Measurements from ENCODE around the gene MSRB3.

Gene MSRB3

DNA sequence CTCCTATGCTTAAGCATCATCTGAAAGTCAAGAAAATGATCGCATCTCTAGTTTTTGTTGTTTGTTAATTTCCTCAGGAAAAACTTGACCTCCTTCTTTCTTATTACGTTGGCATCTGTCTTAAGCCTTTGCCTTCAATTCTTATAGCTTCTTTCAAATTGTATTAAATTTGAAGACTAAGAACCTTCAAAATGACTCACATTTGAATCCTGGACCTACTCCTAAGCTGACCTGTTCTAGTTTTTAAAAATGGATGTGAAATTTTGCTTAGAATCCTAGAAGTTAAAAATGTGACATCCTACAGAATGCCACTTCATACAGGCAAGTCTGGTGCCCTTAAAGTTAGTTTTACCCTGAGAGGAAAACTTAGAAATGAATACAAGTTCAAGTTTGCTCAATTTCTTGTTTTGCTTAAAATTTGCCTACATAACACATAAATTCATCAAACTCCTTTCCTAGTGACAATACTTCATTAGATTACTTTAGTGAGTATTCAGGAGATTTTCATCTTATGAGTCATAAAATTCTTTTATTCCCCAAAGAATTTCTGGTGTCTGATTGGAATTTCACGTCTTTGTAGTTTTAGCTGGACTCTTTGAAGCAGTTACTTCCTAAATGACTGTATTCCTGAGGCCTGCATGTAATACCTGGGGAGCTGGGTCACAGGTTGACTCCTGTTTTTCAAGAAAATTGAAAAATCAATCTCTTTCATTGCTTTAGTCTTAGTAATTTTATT is 152.3 kb downstream of the MSRB3 start:
- Histone ChIP-seq H3K27ac (no peak overlapping the region), H3K4me1 (no peaks in the 10 kb centered on the region), H3K4me2 (ENCODE audit: low read length) (no peak overlapping the region), H3K9ac (no peak overlapping the region), H2AFZ (no peak overlapping the region), H3K36me3 (ENCODE audit: control insufficient read depth, insufficient read depth, low read length) (no peaks in the 10 kb centered on the region), H3K9me3 (ENCODE audit: control insufficient read depth, low read length) (no peaks in the 10 kb centered on the region), H3K4me3 (ENCODE audit: low read depth, low read length) (no peak overlapping the region), H3K27me3 (ENCODE audit: control insufficient read depth, insufficient read depth, low read length) (no peaks in the 10 kb centered on the region), H3K79me2 (no peaks in the 10 kb centered on the region)
- TF ChIP-seq, protein P1, sequence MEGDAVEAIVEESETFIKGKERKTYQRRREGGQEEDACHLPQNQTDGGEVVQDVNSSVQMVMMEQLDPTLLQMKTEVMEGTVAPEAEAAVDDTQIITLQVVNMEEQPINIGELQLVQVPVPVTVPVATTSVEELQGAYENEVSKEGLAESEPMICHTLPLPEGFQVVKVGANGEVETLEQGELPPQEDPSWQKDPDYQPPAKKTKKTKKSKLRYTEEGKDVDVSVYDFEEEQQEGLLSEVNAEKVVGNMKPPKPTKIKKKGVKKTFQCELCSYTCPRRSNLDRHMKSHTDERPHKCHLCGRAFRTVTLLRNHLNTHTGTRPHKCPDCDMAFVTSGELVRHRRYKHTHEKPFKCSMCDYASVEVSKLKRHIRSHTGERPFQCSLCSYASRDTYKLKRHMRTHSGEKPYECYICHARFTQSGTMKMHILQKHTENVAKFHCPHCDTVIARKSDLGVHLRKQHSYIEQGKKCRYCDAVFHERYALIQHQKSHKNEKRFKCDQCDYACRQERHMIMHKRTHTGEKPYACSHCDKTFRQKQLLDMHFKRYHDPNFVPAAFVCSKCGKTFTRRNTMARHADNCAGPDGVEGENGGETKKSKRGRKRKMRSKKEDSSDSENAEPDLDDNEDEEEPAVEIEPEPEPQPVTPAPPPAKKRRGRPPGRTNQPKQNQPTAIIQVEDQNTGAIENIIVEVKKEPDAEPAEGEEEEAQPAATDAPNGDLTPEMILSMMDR (IDR thresholded peaks at IDR 0.05) = no peak

DNA sequence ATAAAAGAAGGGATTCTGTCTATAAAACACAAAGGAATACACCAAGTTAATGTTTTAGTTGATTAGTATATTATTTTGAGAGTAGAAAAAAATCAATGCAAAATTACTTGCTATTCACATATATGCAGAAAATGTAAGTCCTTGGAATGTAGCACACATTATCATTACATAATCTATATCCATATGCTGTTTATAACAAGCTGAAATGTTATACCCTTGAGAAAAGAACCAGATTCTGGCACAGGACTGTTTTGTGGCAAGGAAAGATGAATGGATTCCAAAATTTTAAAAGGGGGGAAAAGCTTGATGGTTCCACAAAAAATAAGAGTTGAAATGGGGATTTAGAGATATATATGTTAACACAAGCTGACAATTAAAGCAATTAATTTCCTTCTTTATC is 153.6 kb downstream of the MSRB3 start:
- no peak overlapping the region for H2AFZ ChIP-seq
- H3K4me2 ChIP-seq (ENCODE audit: low read length) = no peak overlapping the region
- H3K27ac ChIP-seq = no peak overlapping the region
- no peaks in the 10 kb centered on the region for H3K36me3 ChIP-seq (ENCODE audit: control insufficient read depth, insufficient read depth, low read length)
- H3K9ac ChIP-seq = no peak overlapping the region
- H3K4me3 ChIP-seq (ENCODE audit: low read depth, low read length) = no peak overlapping the region
- no peaks in the 10 kb centered on the region for H3K4me1 ChIP-seq
- H3K27me3 ChIP-seq (ENCODE audit: control insufficient read depth, insufficient read depth, low read length) = no peaks in the 10 kb centered on the region
- no peaks in the 10 kb centered on the region for H3K79me2 ChIP-seq
- no peaks in the 10 kb centered on the region for H3K9me3 ChIP-seq (ENCODE audit: control insufficient read depth, low read length)
- TF ChIP-seq, protein P1 (IDR thresholded peaks at IDR 0.05) = no peak

DNA sequence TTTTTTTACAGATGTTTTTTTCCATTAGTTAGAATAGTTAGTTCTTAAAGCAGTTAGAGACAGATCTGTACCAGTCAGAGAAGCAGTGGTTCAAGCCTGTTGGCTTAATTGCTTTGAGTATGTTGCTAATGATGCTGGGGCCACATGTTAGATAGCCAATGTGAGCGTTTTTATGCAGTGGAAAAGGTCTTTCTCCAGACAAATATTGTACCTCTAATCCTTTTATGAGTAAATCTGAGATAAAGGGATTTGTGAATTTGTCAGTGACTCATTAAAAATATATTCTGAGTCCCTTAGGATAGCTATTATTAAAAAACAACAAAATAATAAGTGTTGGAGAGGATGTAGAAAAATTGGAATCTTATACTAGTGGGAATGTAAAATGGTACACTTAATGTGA is 154.2 kb downstream of the MSRB3 start:
- H2AFZ ChIP-seq = no peak overlapping the region
- no peaks in the 10 kb centered on the region for H3K36me3 ChIP-seq (ENCODE audit: control insufficient read depth, insufficient read depth, low read length)
- TF ChIP-seq, protein P1 (IDR thresholded peaks at IDR 0.05) = no peak
- H3K27me3 ChIP-seq (ENCODE audit: control insufficient read depth, insufficient read depth, low read length) = no peaks in the 10 kb centered on the region
- no peak overlapping the region for H3K4me2 ChIP-seq (ENCODE audit: low read length)
- no peaks in the 10 kb centered on the region for H3K4me1 ChIP-seq
- no peaks in the 10 kb centered on the region for H3K79me2 ChIP-seq
- no peak overlapping the region for H3K9ac ChIP-seq
- no peak overlapping the region for H3K4me3 ChIP-seq (ENCODE audit: low read depth, low read length)
- H3K9me3 ChIP-seq (ENCODE audit: control insufficient read depth, low read length) = no peaks in the 10 kb centered on the region
- H3K27ac ChIP-seq = no peak overlapping the region

DNA sequence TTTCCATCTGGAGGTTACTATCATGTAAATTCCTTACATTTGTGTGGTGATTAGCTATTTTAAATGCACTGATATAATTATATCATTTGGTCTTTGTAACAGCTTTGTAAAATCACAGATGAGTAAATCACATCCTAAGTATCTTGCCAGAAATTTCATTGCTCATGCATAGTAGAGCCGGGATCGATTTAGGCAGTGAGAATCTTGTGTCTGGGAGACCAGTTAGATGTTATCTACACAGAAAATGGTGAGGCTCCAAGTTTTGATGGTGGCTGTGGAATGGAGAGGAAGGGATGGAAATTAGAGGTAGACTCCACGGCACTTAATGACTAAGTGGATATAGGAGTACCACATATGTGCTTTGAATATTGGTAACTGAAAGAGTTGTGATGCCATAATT is 156.3 kb downstream of the MSRB3 start:
- Histone ChIP-seq H3K79me2 (no peaks in the 10 kb centered on the region), H3K9ac (no peak overlapping the region), H3K36me3 (ENCODE audit: control insufficient read depth, insufficient read depth, low read length) (no peaks in the 10 kb centered on the region), H3K9me3 (ENCODE audit: control insufficient read depth, low read length) (no peaks in the 10 kb centered on the region), H3K27me3 (ENCODE audit: control insufficient read depth, insufficient read depth, low read length) (no peaks in the 10 kb centered on the region), H3K4me1 (no peaks in the 10 kb centered on the region), H3K4me2 (ENCODE audit: low read length) (no peak overlapping the region), H3K27ac (no peak overlapping the region), H3K4me3 (ENCODE audit: low read depth, low read length) (no peak overlapping the region), H2AFZ (no peak overlapping the region)
- TF ChIP-seq, protein P1 (IDR thresholded peaks at IDR 0.05) = no peak

DNA sequence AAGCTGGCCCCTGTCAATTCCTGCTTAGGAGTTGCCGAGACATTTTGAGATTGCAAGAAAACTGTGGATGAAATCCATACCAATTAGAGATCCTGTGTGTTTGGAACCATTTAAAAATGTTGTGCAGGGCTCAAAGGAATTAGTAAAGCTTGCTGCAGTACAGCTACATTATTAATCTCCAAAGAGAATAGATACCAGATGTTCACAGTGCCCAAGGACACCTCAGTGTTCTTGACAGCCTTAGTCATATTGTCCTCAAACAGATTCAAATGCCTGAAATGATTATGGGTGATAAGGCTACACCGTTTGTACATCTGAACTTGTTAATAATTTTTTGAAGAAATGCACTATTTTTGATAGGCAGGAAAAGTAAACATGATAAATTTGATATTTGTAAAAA is 164.6 kb downstream of the MSRB3 start:
- no peak overlapping the region for H3K4me2 ChIP-seq (ENCODE audit: low read length)
- TF ChIP-seq, protein P1 (IDR thresholded peaks at IDR 0.05) = no peak

More for the DNA sequence above, 164.6 kb downstream of the MSRB3 start:
- Histone ChIP-seq H3K4me3 (ENCODE audit: low read depth, low read length) (no peak overlapping the region), H3K9me3 (ENCODE audit: control insufficient read depth, low read length) (no peaks in the 10 kb centered on the region), H3K79me2 (no peaks in the 10 kb centered on the region), H3K9ac (no peak overlapping the region), H3K27ac (no peak overlapping the region), H3K27me3 (ENCODE audit: control insufficient read depth, insufficient read depth, low read length) (no peaks in the 10 kb centered on the region), H3K4me1 (no peaks in the 10 kb centered on the region), H2AFZ (no peak overlapping the region), H3K36me3 (ENCODE audit: control insufficient read depth, insufficient read depth, low read length) (no peaks in the 10 kb centered on the region)
